H1 (cell line): ENCODE results near the gene WNT8B. TPM values are rescaled to one million over a fixed set of nuclear protein-coding genes. Genes with fewer than 3 reads are reported as not detected.

Experiments used
- CTCF ChIA-PET: fragments of 300-600 bp; sonication (Branson Sonifier 250); formaldehyde crosslinking; loops from one replicate; lab custom pipeline; 2021; ENCODE audit not compliant: partially characterized antibody; lab: Charles Lee
- POLR2A ChIA-PET: fragments of 300-600 bp; sonication (Branson Sonifier 250); formaldehyde crosslinking; loops from one replicate; lab custom pipeline; 2021; ENCODE audit warnings: inconsistent platforms; ENCODE audit not compliant: partially characterized antibody; lab: Charles Lee
- DNase-seq, 2 experiments: peaks; one replicate each; pipeline versions ENCODE4 v3.0.0 to v3.0.0-alpha.2; 2010 to 2022; ENCODE audit warnings: low spot score in 2 of 2, low read depth in 1 of 2, mixed read lengths in 1 of 2
- FAIRE-seq: peaks from 2 replicates; lab custom pipeline; 2011; peaks lifted over from hg19 to GRCh38; lab: Jason Lieb, UNC
- H2AFZ ChIP-seq: 2 replicates; pipeline ENCODE4 v1.8.1; 2012; ENCODE audit warnings: low read length, inconsistent platforms
- H2AK5ac ChIP-seq: 2 replicates; pipeline ENCODE4 v1.6.1; 2013; ENCODE audit warnings: low read depth, low read length
- H2BK120ac ChIP-seq: replicated peaks from 2 replicates; pipeline ENCODE3; 2013; ENCODE audit warnings: low read depth, low read length, inconsistent platforms
- H2BK12ac ChIP-seq: 2 replicates; pipeline ENCODE4 v1.6.1; 2013; ENCODE audit warnings: low read depth, low read length
- H2BK15ac ChIP-seq: 2 replicates; pipeline ENCODE4 v1.6.1; 2013; ENCODE audit warnings: low read length
- H2BK20ac ChIP-seq: 2 replicates; pipeline ENCODE4 v1.6.1; 2013; ENCODE audit warnings: low read length
- H2BK5ac ChIP-seq: 2 replicates; pipeline ENCODE4 v1.6.1; 2013; ENCODE audit warnings: low read depth, low read length
- H3K14ac ChIP-seq: 2 replicates; pipeline ENCODE4 v1.6.1; 2013; ENCODE audit warnings: inconsistent platforms; ENCODE audit not compliant: insufficient read length
- H3K18ac ChIP-seq: 2 replicates; pipeline ENCODE4 v1.6.1; 2013; ENCODE audit warnings: low read length; ENCODE audit errors: extremely low read depth
- H3K23ac ChIP-seq: 2 replicates; pipeline ENCODE4 v1.6.1; 2013; ENCODE audit warnings: inconsistent platforms; ENCODE audit not compliant: insufficient read length
- H3K23me2 ChIP-seq: 2 replicates; pipeline ENCODE4 v1.6.1; 2013; ENCODE audit warnings: low read depth, low read length
- H3K27ac ChIP-seq: 2 replicates; pipeline ENCODE4 v1.6.1; 2011; ENCODE audit warnings: low read depth, low read length, inconsistent platforms
- H3K27me3 ChIP-seq, 4 experiments: replicated peaks in 1 of 4; 1 replicate in 1 of 4; 2 replicates in 3 of 4; pipeline versions ENCODE4 v1.6.1 to v1.8.1; 2011 to 2013; ENCODE audit warnings: low read length in 3 of 4, mild to moderate bottlenecking in 3 of 4, inconsistent platforms in 2 of 4, mixed read lengths in 2 of 4, moderate library complexity in 1 of 4; ENCODE audit not compliant: control insufficient read depth in 3 of 4, insufficient read depth in 3 of 4; ENCODE audit errors: extremely low read depth in 1 of 4
- H3K36me3 ChIP-seq, 4 experiments: 2 replicates each; pipeline versions ENCODE4 v1.6.1 to v1.8.1; 2011 to 2013; ENCODE audit warnings: mild to moderate bottlenecking in 4 of 4, low read length in 3 of 4, moderate library complexity in 2 of 4, control low read depth in 1 of 4, inconsistent platforms in 1 of 4; ENCODE audit not compliant: insufficient read depth in 4 of 4, control insufficient read depth in 2 of 4
- H3K4ac ChIP-seq: replicated peaks from 2 replicates; pipeline ENCODE3; 2013; ENCODE audit warnings: low read length, low read depth, mixed read lengths, inconsistent platforms; ENCODE audit not compliant: insufficient read length
- H3K4me1 ChIP-seq, 4 experiments: replicated peaks in 1 of 4; 1 replicate in 1 of 4; 2 replicates in 3 of 4; pipeline versions ENCODE4 v1.6.1 to v1.8.1; 2011 to 2013; ENCODE audit warnings: low read length in 3 of 4, inconsistent platforms in 2 of 4, mixed read lengths in 1 of 4; ENCODE audit not compliant: insufficient read depth in 4 of 4, control insufficient read depth in 3 of 4
- H3K4me2 ChIP-seq, 2 experiments: 2 replicates each; pipeline versions ENCODE4 v1.6.1 to v1.8.1; 2011 to 2013; ENCODE audit warnings: low read depth in 2 of 2, low read length in 2 of 2, control low read depth in 1 of 2, inconsistent platforms in 1 of 2, mild to moderate bottlenecking in 1 of 2; ENCODE audit not compliant: insufficient read depth in 1 of 2
- H3K4me3 ChIP-seq, 4 experiments: fragments of 200-600, 300-600 bp in 1 of 4; sonication (generic), shearing (Covaris generic), sonication (Bioruptor Twin) in 1 of 4; 2 replicates each; pipeline versions ENCODE4 v1.5.1 to v1.8.1; 2011 to 2016; ENCODE audit warnings: low read length in 4 of 4, low read depth in 3 of 4, control low read depth in 2 of 4, inconsistent platforms in 2 of 4, mild to moderate bottlenecking in 2 of 4, mixed read lengths in 1 of 4, moderate library complexity in 1 of 4; ENCODE audit not compliant: insufficient read depth in 2 of 4; ENCODE audit errors: extremely low read depth in 1 of 4
- H3K56ac ChIP-seq: replicated peaks from 2 replicates; pipeline ENCODE3; 2013; ENCODE audit warnings: low read depth, mild to moderate bottlenecking, mixed read lengths, low read length, inconsistent platforms; ENCODE audit not compliant: insufficient read length
- H3K79me1 ChIP-seq: 2 replicates; pipeline ENCODE4 v1.6.1; 2013; ENCODE audit warnings: low read depth, low read length, control low read depth
- H3K79me2 ChIP-seq, 2 experiments: 2 replicates each; pipeline versions ENCODE4 v1.6.1 to v1.8.1; 2012 to 2013; ENCODE audit warnings: low read length in 2 of 2, mild to moderate bottlenecking in 2 of 2, inconsistent platforms in 1 of 2; ENCODE audit not compliant: insufficient read depth in 2 of 2, control insufficient read depth in 1 of 2
- H3K9ac ChIP-seq, 4 experiments: replicated peaks in 1 of 4; 1 replicate in 1 of 4; 2 replicates in 3 of 4; pipeline versions ENCODE4 v1.6.1 to v1.8.1; 2011 to 2013; ENCODE audit warnings: low read depth in 3 of 4, low read length in 3 of 4, control low read depth in 2 of 4, mild to moderate bottlenecking in 2 of 4, moderate library complexity in 2 of 4, inconsistent platforms in 1 of 4; ENCODE audit errors: extremely low read depth in 1 of 4
- H3K9me3 ChIP-seq, 2 experiments: 2 replicates each; pipeline versions ENCODE4 v1.6.1 to v1.8.1; 2012 to 2013; ENCODE audit warnings: mild to moderate bottlenecking in 2 of 2, moderate library complexity in 2 of 2, control low read depth in 1 of 2, inconsistent platforms in 1 of 2, low read depth in 1 of 2, low read length in 1 of 2, mixed read lengths in 1 of 2; ENCODE audit not compliant: insufficient read depth in 2 of 2
- H4K20me1 ChIP-seq, 2 experiments: replicated peaks in 1 of 2; 2 replicates each; pipeline versions ENCODE3 to v1.8.1; 2011 to 2013; ENCODE audit warnings: inconsistent platforms in 2 of 2, low read length in 2 of 2, mild to moderate bottlenecking in 1 of 2; ENCODE audit not compliant: insufficient read depth in 2 of 2, control insufficient read depth in 1 of 2
- H4K5ac ChIP-seq: 2 replicates; pipeline ENCODE4 v1.6.1; 2013; ENCODE audit warnings: low read length, low read depth, mixed read lengths, inconsistent platforms; ENCODE audit not compliant: insufficient read length
- H4K8ac ChIP-seq: 2 replicates; pipeline ENCODE4 v1.8.0; 2013; ENCODE audit warnings: mild to moderate bottlenecking, moderate library complexity, low read length, inconsistent platforms; ENCODE audit not compliant: insufficient read depth; ENCODE audit errors: extremely low read depth
- H4K91ac ChIP-seq: replicated peaks from 2 replicates; pipeline ENCODE3; 2013; ENCODE audit warnings: low read length, mixed read lengths, inconsistent platforms; ENCODE audit not compliant: insufficient read length
- CTCF ChIP-seq, 3 experiments: IDR thresholded peaks; 1 replicate in 2 of 3; 2 replicates in 1 of 3; pipeline versions ENCODE4 v1.5.1 to v1.6.1; 2011; ENCODE audit warnings: low read length in 3 of 3, mild to moderate bottlenecking in 3 of 3, inconsistent platforms in 2 of 3, low read depth in 1 of 3, moderate library complexity in 1 of 3; ENCODE audit not compliant: insufficient read depth in 1 of 3; ENCODE audit errors: control extremely low read depth in 1 of 3
- RFX5 ChIP-seq: IDR thresholded peaks from 2 replicates; pipeline ENCODE4 v1.6.1; 2011; ENCODE audit warnings: low read depth, low read length, improper control_type of control experiment, borderline replicate concordance
- RXRA ChIP-seq: IDR thresholded peaks from 2 replicates; pipeline ENCODE4 v1.6.1; 2011; ENCODE audit warnings: low read depth, mild to moderate bottlenecking, low read length, moderate library complexity; ENCODE audit not compliant: insufficient read depth
- SP4 ChIP-seq: IDR thresholded peaks from 2 replicates; pipeline ENCODE4 v1.6.1; 2012; ENCODE audit warnings: low read length, inconsistent platforms
- WGBS, 2 experiments: shearing (Covaris generic) in 1 of 2; methylation state at CpG; one replicate each; pipeline versions ENCODE4 v1.1.6 to v1.1.7; 2013 to 2015; ENCODE audit warnings: low lambda C conversion rate in 2 of 2, mixed read lengths in 2 of 2, inconsistent platforms in 1 of 2, low coverage in 1 of 2, missing lambda C conversion rate in 1 of 2; ENCODE audit not compliant: insufficient replicate concordance in 2 of 2, insufficient coverage in 1 of 2, insufficient read length in 1 of 2; ENCODE audit errors: extremely low coverage in 1 of 2, missing lambda C conversion rate in 1 of 2; 5-methylcytosine and 5-hydroxymethylcytosine counted together
- polyA plus RNA-seq, 7 experiments: library from polyadenylated mRNA; depleted of rRNA in 3 of 7; stranded (reverse) in 5 of 7; unstranded in 2 of 7; fragments of >200 nt in 5 of 7; fragments of 200-250 nt in 2 of 7; gene quantifications; 1 replicate in 5 of 7; 2 replicates in 1 of 7; 4 replicates in 1 of 7; pipeline versions ENCODE4 v1.2.1 to v1.2.3, GENCODE V29; 2011 to 2013; ENCODE audit warnings: missing spikeins in 2 of 7, mixed read lengths in 2 of 7
- total RNA-seq: library from RNA; stranded (reverse); fragmentation: NEBNext Ultra II Directional; extraction: Animal tissue kit (Norgen Biotek cat#: 25700); gene quantifications from 2 replicates; pipeline ENCODE4 v1.2.1, GENCODE V29; 2021

The WNT8B gene
- total and polyA plus RNA-seq, 2 of the 8 experiments (the other 6 are each of a cell fraction or from before 2014, with no cell fraction given): 0.20 to 0.67 TPM

- DNase-seq (no peak), FAIRE-seq (no peak)
- Histone ChIP-seq H4K8ac (no peak overlapping the region), H3K79me2 (no peaks in the 10 kb centered on the region), H3K4me1 (peaks cover 2 to 14% (median 10%) of the 10 kb centered on the region in 4 experiments), H3K27ac (no peak overlapping the region), H3K56ac (no peak overlapping the region), H2AFZ (no peak overlapping the region), H3K4ac (no peak overlapping the region), H4K5ac (no peak overlapping the region), H3K23ac (no peak overlapping the region), H4K20me1 (peaks cover 6 to 9% of the 10 kb centered on the region in 2 experiments), H2BK20ac (no peak overlapping the region), H3K79me1 (no peaks in the 10 kb centered on the region), H3K4me2 (no peak overlapping the region), H2BK120ac (no peak overlapping the region), H3K4me3 (no peak overlapping the region), H2AK5ac (no peak overlapping the region), H4K91ac (no peak overlapping the region), H3K36me3 (no peaks in the 10 kb centered on the region; a peak in 1 of 8 replicates), H3K23me2 (peaks cover 9% of the 10 kb centered on the region), H2BK15ac (no peak overlapping the region), H2BK12ac (no peak overlapping the region), H3K9me3 (no peaks in the 10 kb centered on the region), H3K27me3 (peaks cover 54 to 70% (median 60%) of the 10 kb centered on the region in 4 experiments), H3K9ac (no peak overlapping the region), H2BK5ac (no peak overlapping the region), H3K18ac (no peak overlapping the region), H3K14ac (no peak overlapping the region)
- TF ChIP-seq RFX5 (no peak), CTCF (IDR thresholded peaks at IDR 0.05; ENCODE audit: control extremely low read depth in 1 of 3, insufficient read depth in 1 of 3, low read depth in 1 of 3, low read length in 3 of 3) (no peak), RXRA (no peak), SP4 (no peak)
- WGBS, 2 experiments: 74% methylated on average over 2 of the region's 2 CpGs; no CpG with 5 or more reads in 1 of the 2 experiments
- ChIA-PET POLR2A (interaction anchor here (1.0 to 1.7 kb wide), 2 partner anchors 39 to 56 kb away, joined by 3 to 5 read pairs; partner anchors contain the start of gene HIF1AN), CTCF (interaction anchor here (1.0 to 10.7 kb wide), 7 partner anchors 17 to 139 kb away, joined by 3 to 163 read pairs (median 4); partner anchors contain the start of gene SEC31B)
Measured at GRCh38 chr10:100480002-100480401, 17.2 kb downstream of the WNT8B start.
